Pancreas (tissue), 10 donors: ENCODE results near the gene IL4R. TPM values are rescaled to one million over a fixed set of nuclear protein-coding genes. Genes with fewer than 3 reads are reported as not detected.

ENCODE experiments used
- ATAC-seq, 4 donors: fragments of 200-7000 bp; cut with Tn5 transposase; one replicate each; pipeline versions ENCODE4 v1.8.0 to v1.9.1; 2020; ENCODE audit warnings: mild to moderate bottlenecking in 4 of 4, moderate library complexity in 4 of 4
- DNase-seq, 6 donors: peaks; one replicate each; pipeline ENCODE4 v3.0.0-alpha.2; 2020
- FAIRE-seq: peaks from 2 replicates; lab custom pipeline; 2012; peaks lifted over from hg19 to GRCh38; lab: Jason Lieb, UNC
- H3K27ac ChIP-seq, 4 donors: fragments of 200-600 bp; sonication (generic); 1 replicate in 3 of 4; 2 replicates in 1 of 4; pipeline versions ENCODE4 v1.5.0 to v1.8.0; 2020
- H3K27me3 ChIP-seq, 4 donors: fragments of 200-600 bp; one replicate each; pipeline ENCODE4 v1.8.0; 2021
- H3K36me3 ChIP-seq, 3 donors: fragments of 200-600 bp; sonication (generic) in 1 of 3; one replicate each; pipeline versions ENCODE4 v1.5.0 to v1.8.0; 2020 to 2021
- H3K4me1 ChIP-seq, 3 donors: fragments of 200-600 bp; one replicate each; pipeline ENCODE4 v1.8.0; 2021
- H3K4me3 ChIP-seq, 4 donors: fragments of 200-600 bp; sonication (generic) in 2 of 4; one replicate each; pipeline versions ENCODE4 v1.5.0 to v1.8.0; 2020 to 2021
- H3K9me3 ChIP-seq, 4 donors: fragments of 200-600 bp; one replicate each; pipeline ENCODE4 v1.8.0; 2021
- WGBS, 2 donors: extraction: QIAGEN DNeasy Blood & Tissue Kit; methylation state at CpG; one replicate each; pipeline ENCODE4 v1.1.7; 2013; 5-methylcytosine and 5-hydroxymethylcytosine counted together
- intact Hi-C, 3 donors: fragments of 100-400 bp; cut with DNase I; formaldehyde crosslinking; loops; one replicate each; pipeline versions ENCODE4 v1.11.1 to v1.14.2; 2022
- polyA plus RNA-seq, 2 donors: library from polyadenylated mRNA; stranded (reverse); fragments of 200-250 nt; gene quantifications; one replicate each; pipeline ENCODE4 v1.2.3, GENCODE V29; 2013
- total RNA-seq, 6 donors: library from RNA; stranded (reverse); fragmentation: NEBNext Ultra II Directional in 4 of 6; extraction: Animal tissue kit (Norgen Biotek cat#: 25700) in 4 of 6; gene quantifications; one replicate each; pipeline versions ENCODE4 v1.2.1 to v1.2.4, GENCODE V29; 2021 to 2023
- TF ChIP-seq, protein P1 (sequence below), 4 donors: fragments of 200-600 bp; sonication (generic) in 3 of 4; IDR thresholded peaks; one replicate each; pipeline versions ENCODE4 v1.5.0 to v1.8.0; 2021; ENCODE audit warnings: antibody characterized with exemption in 4 of 4
- donor health status: healthy with polysubstance abuse.
- donor health status: DM: no; HTN: no; CAD: no; lungs with moderate emphysema.
- donor health status: DM: no; HTN: no; CAD: no.
- donor health status: control.
- donor health status: control.
- donor health status: Bipolar disorder and iron deficiency.
- donor health status: DM: yes; HTN: yes; CAD: no.
- donor health status: DM: no; HTN: no; CAD: no.
- donor health status: DM: no; HTN: no; CAD: no.
- donor health status: DM: yes; HTN: yes; CAD: no.

Gene IL4R
- total and polyA plus RNA-seq, 8 donors, result 16.0 to 58.7 (median 30.3) TPM

DNA sequence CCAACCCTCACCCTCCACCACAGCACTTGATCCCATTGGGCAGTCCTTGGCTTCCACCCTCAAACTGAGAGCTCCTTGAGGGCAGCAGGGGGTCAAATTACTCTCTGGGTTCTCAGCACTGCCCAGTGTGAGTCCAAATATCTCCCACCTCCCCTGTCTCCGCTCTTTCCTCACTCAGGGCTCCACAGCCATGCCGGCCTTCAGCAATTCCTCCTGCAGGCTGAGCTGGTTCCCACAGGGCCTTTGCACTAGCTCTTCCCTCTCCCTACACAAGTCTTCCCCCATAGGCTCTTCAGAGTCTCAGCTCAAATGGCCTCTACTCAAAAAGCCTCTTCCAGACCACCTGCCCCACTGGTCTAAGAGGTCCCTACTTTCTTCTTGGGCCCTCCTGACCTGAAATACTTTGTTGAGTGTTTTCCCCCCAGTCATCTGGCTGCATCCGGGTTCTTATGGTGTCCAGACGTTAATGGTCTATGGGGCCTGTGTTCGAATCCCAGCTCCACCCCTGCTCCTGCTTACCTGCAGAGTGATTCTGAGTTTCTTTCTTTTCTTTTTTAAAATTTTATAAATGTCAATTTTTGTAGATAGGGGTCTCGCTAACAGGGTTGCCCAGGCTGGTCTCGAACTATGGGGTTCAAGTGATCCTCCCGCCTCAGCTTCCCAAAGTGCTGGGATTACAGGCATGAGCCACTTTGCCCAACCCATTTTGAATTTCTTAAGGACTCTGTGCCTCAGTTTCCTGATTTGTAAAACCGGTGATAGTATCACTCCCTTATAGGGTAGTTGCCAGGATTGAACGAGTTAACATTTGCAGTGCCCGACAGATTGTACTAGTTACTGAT lies 973 bp upstream of the IL4R start:
- TF ChIP-seq, protein P1, sequence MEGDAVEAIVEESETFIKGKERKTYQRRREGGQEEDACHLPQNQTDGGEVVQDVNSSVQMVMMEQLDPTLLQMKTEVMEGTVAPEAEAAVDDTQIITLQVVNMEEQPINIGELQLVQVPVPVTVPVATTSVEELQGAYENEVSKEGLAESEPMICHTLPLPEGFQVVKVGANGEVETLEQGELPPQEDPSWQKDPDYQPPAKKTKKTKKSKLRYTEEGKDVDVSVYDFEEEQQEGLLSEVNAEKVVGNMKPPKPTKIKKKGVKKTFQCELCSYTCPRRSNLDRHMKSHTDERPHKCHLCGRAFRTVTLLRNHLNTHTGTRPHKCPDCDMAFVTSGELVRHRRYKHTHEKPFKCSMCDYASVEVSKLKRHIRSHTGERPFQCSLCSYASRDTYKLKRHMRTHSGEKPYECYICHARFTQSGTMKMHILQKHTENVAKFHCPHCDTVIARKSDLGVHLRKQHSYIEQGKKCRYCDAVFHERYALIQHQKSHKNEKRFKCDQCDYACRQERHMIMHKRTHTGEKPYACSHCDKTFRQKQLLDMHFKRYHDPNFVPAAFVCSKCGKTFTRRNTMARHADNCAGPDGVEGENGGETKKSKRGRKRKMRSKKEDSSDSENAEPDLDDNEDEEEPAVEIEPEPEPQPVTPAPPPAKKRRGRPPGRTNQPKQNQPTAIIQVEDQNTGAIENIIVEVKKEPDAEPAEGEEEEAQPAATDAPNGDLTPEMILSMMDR (IDR thresholded peaks at IDR 0.05), result no peak
- Histone ChIP-seq H3K9me3 (no peaks in the 10 kb centered on the region), H3K36me3 (no peaks in the 10 kb centered on the region), H3K27ac (peak overlapping the region in 3 of 4 donors; percentile 83 to 99 (median 97)), H3K4me1 (peaks cover 0 to 36% (median 13%) of the 10 kb centered on the region in 3 donors), H3K27me3 (no peaks in the 10 kb centered on the region), H3K4me3 (peak overlapping the region in 3 of 4 donors; percentile 87 to 97 (median 92))
- 65 to 66% methylated on average over 11 of the region's 11 CpGs for WGBS, 2 donors
- intact Hi-C loops, result no loop called here
- FAIRE-seq, result no peak
- ATAC-seq, result no peak
- no peak for DNase-seq

DNA sequence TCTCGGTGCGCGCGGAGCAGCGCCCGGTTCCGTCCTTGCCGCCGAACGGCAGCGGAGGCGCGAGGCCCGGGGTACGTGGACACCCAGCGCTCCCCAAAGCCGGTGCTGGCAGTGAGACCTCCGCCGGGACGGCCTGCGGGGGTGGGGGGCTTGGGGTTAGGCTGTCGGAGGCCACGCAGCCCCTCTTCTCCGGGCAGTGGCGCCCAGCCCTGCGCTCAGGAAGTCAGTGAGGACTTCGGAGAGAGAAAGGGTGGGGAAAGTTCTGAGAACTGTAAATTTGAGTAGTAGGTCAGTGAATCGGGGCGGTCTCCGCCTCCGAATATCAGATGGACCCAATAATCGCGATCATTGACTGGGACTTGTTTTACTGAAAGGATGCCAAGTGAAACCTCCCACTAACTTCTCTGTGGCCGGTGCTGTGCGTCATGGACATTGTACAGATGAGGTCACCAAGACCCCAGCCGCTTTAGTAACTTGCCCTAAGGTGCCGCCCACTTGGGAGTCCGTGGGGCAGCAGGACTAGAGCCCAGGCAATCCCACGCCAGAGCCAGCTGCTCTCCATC lies 468 bp downstream of the IL4R start:
- DNase-seq (peak; percentile 37 to 72 (median 52)), ATAC-seq (peak; percentile 29 to 54 (median 35)), FAIRE-seq (no peak)
- Histone ChIP-seq H3K4me1 (peaks cover 0 to 37% (median 13%) of the 10 kb centered on the region in 3 donors), H3K36me3 (no peaks in the 10 kb centered on the region), H3K4me3 (peak overlapping the region; percentile 63 to 97 (median 90)), H3K27me3 (no peaks in the 10 kb centered on the region), H3K9me3 (no peaks in the 10 kb centered on the region), H3K27ac (peak overlapping the region; percentile 81 to 99 (median 90))
- intact Hi-C loops, result no loop called here
- WGBS, 2 donors, result 1 to 2% methylated on average over 30 to 39 of the region's 39 CpGs
- TF ChIP-seq, protein P1 (IDR thresholded peaks at IDR 0.05), result no peak

DNA sequence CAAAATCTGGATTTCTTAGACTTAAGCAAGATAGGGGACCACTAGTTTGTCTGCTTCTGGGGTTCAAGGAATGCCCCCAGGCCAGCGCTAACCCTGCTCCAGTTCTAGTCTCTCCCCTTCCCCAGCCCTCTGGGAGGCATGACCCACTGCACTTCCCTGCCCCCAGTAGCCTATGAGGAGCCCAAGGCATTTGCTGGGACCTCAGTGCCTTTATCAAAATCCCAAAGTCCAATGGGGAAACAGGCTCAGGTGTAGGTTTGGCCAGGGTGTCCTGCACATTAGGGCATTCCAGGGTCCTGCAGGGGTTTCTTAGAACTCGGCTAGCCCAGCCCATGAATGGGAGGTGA lies 1.2 kb downstream of the IL4R start:
- Histone ChIP-seq H3K27me3 (no peaks in the 10 kb centered on the region), H3K36me3 (no peaks in the 10 kb centered on the region), H3K4me1 (peaks cover 0 to 37% (median 13%) of the 10 kb centered on the region in 3 donors), H3K27ac (peak overlapping the region in 2 of 4 donors; percentile 97 to 99), H3K9me3 (no peaks in the 10 kb centered on the region), H3K4me3 (peak overlapping the region in 2 of 4 donors; percentile 87 to 97)
- no peak for ATAC-seq
- intact Hi-C loops, result no loop called here
- DNase-seq, result no peak
- TF ChIP-seq, protein P1 (IDR thresholded peaks at IDR 0.05), result no peak
- FAIRE-seq, result no peak
- 81 to 87% methylated on average over 2 of the region's 2 CpGs for WGBS, 2 donors

DNA sequence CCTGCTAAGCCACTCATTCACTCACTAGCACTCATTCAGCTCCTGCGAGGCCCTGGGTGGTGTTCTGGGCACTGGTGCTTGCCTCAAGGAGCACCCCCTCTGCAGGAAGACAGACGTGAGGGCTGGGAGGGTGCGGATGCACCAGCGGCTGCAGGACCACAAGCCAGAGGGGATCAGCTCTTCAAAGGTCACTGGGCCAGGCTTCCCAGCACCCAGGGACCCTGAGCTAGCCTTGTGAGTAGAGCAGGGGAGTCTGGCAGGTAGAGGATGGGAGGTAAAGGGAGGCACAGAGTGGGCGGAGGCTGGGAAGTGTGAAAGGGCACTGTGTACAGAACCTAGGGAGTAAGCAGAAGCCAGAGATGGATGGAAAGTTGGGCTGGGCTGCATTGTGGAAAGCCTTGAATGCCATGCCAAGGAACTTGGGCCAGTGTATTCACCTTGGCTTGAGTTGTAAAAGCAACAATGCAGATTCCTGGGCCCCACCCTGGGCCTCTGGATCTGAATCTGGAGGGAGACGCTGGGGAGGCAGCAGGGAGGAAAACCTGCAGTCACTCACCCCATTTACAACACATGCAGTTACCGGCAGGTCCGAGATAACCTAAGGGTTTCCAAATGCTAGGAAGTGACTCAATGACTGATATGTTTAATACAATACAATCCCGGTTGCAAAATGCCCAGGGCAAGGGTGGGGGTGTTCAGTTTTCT lies 1.7 kb downstream of the IL4R start:
- no peaks in the 10 kb centered on the region for H3K27me3 ChIP-seq
- TF ChIP-seq, protein P1 (IDR thresholded peaks at IDR 0.05), result no peak
- ATAC-seq, result peak in 3 of 4 donors; percentile 9 to 71 (median 16)
- intact Hi-C loops, result no loop called here
- DNase-seq, result peak in 3 of 6 donors; percentile 23 to 65 (median 59)
- H3K4me1 ChIP-seq, result peaks cover 0 to 39% (median 13%) of the 10 kb centered on the region in 3 donors
- H3K36me3 ChIP-seq, result no peaks in the 10 kb centered on the region
- peak overlapping the region in 2 of 4 donors; percentile 87 to 97 for H3K4me3 ChIP-seq
- no peaks in the 10 kb centered on the region for H3K9me3 ChIP-seq
- 51 to 55% methylated on average over 9 of the region's 9 CpGs for WGBS, 2 donors
- FAIRE-seq, result no peak
- H3K27ac ChIP-seq, result peak overlapping the region in 2 of 4 donors; percentile 97 to 99
